GM19025 (cell line): Measurements from ENCODE around the gene TCP10L.
"Not testable (repeated sequence)": the region's sequence is repeated elsewhere in the genome, so short reads cannot be mapped to it uniquely, and the experiment has no call there.

Experiments used
- ATAC-seq: cut with Tn5 transposase; IDR thresholded peaks from one replicate; pipeline ENCODE4 v1.9.1; 2021; ENCODE audit warnings: mild to moderate bottlenecking, low read depth, moderate library complexity; ENCODE audit not compliant: unreplicated experiment

Gene TCP10L

GRCh38 chr21:32587651-32588050 is 2.3 kb upstream of the TCP10L start:
- no peak for ATAC-seq

DNA sequence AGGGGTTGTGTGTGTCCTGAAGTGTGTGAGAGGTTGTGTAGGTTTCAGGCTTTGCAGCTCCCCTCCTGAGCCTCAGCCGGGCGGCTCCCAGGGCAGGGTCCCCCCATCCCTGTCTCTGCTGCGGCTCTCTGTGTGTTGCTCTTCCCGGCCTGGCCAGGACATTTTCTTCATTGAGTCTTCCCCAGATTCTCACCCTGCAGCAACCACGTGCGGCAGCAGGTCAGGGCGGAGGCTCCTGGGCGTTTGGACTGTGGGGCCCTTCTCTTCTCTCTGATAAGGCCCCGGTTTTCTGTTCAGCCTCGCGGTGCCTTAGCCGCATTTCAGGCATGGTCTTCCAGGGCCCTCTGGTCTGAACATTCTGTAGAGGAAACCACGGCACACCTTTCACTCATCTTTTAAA is 1.8 kb upstream of the TCP10L start:
- no peak for ATAC-seq

GRCh38 chr21:32585970-32586369 is 647 bp upstream of the TCP10L start:
- no peak for ATAC-seq

DNA sequence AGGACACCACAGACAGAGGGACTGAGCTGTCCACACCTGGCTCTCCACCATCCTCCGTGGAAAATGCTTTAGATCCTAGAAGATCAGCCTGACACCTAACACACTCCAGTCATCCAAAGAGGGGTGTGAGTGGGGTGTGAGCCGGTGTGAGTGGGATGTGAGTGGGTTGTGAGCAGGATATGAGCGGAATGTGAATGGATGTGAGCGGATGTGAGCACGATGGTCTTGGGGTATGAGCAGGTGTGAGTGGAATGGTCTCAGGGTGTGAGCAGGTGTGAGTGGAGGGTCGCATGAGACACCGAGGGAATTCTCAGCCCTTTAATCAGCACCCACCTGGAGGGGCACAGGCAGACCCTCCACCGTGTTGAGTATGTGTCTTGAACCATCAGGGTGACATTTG is 851 bp downstream of the TCP10L start:
- ATAC-seq: no peak

DNA sequence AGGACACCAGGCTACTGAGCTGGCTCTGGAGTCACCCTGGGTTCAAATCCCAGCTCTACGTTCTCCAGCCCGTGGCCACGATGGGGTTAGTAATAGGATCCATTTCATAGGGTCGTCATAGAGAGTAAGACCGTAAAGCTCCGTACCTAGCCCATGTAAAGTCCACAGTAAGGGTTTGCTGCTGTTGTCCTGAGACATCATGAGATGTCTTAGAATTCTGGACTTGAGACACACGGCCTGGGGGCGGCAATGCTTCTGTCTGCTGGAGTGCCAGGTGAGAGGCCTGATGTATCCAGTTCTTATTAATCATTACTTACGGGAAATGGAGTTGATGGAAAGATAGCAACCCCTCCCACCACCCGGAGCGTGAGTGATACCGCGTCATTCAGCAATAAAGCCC is 3.6 kb downstream of the TCP10L start:
- ATAC-seq: no peak

- ATAC-seq: no peak
Observed at GRCh38 chr21:32580949-32581348, 4.4 kb downstream of the TCP10L start.

GRCh38 chr21:32578107-32578691 is 7.1 kb downstream of the TCP10L start:
- no peak for ATAC-seq

DNA sequence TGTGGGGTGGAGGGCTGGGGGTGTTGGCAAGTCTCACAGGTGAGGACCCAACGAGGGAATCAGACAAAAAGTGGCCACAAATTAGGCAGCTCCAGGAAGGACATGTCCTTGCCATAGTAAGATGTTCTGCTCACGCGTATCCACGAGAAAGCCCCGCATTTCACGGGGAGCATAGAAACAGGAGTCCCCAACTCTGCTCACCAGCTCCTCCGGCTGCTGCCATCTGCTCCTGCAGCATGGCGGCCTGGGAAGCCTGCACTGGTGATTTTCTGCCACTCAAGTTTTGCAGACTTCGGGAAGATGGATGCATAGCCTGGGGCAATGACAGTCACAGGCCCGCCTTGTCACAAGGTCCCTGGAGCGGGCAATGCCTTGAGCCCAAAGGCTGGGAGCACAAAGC is 9.3 kb downstream of the TCP10L start:
- no peak for ATAC-seq

- ATAC-seq: no peak
Observed at GRCh38 chr21:32574946-32575925, 10.1 kb downstream of the TCP10L start.

DNA sequence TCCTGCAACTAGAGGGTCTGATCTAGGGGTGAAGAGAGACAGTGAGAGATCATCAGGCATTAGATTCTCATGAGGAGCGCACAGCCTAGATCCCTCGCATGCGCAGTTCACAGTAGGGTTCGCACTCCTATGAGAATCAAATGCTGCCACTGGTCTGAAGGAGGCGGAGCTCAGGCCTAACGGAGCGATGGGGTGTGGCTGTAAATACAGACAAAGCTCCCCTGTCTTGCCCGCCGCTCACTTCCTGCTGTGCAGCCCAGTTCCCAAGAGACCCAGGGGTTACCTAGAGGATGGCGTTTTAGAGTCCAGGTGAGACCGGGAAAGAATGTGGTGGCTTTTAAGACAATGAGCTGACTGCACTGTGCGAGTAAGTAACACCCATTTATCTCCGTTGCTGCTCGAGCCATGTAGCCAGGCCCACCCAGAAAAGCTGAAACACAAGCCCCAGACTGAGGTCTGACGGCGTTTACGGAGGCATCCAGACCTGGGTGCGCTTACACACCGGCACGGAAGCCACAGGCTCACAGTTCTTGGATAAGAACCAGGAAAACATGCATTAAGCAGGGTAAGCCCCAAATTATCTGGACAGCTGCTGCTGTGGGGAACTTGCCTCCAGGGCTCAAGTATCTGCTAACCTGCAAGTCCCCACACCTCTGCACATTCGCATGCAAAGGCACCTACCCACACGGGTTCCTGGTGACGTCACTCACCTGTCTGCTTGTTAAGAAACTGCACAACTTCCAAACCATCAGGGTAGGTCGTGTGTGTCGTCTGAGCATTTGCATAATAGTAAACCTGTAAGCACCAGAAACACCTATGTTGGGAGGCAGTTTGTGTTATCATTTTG is 12.5 kb downstream of the TCP10L start:
- ATAC-seq: no peak

DNA sequence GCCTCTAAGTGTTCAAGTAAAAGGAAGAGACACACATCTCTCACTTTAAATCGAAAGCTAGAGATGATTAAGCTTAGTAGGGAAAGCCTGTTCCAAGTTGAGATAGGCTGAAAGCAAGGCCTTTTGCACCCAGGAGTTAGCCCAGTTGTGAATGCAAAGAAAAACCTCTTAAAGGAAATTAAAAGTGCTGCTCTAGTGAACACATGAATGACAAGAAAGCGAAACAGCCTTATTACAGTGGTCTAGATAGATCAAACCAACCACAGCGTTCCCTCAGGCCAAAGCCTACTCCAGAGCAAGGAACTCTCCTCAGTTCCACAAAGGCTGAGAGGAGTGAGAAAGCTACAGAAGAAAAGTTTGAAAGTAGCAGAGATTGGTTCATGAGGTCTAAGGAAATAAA is 14.9 kb downstream of the TCP10L start:
- ATAC-seq: no peak

DNA sequence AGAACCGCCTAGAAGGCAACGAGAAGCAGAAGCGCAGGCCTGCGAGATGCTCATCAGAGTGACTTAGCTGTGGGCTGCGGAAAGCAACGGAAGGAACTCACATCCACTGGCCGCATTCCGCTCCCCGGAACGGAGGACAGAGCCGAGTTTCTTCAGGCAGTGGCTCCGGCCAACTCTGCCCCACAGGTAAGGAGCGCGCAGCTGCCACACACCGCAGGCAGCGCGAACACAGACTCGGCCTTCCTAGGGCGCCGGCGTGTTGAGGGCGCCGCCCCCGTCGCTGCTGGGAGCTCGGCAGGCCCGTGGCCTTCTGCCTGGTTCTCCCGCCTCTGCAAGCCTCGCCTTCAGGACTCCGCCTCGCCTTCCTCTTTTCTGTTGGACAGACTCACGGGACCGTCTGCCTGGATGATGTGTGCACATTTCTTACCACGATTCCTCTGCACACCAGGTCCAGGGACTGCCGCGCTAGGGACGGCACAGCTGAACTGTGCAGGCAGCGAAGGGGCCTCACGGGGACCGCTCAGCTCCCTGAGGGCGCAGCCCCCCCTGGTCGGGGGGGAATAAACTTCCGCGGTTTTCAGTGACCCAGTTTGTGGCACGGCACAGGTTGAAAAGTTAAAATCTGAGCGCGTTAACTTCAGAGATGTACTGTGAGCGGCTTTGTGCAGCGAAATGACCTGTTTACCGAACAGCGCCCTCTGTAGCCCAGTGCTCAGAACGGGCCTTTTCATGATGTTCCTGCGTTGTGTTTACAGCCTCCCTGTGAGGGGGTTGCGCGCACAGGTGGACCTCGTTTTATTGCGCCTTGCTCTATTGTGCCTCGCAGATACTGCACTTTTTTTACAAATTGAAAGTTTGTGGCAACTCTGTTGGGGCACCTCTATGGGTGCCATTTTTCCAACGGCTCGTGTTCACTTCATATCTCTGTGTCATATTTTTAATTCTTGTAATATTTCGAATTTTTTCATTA is 15.8 kb downstream of the TCP10L start:
- peak; percentile 65 for ATAC-seq

DNA sequence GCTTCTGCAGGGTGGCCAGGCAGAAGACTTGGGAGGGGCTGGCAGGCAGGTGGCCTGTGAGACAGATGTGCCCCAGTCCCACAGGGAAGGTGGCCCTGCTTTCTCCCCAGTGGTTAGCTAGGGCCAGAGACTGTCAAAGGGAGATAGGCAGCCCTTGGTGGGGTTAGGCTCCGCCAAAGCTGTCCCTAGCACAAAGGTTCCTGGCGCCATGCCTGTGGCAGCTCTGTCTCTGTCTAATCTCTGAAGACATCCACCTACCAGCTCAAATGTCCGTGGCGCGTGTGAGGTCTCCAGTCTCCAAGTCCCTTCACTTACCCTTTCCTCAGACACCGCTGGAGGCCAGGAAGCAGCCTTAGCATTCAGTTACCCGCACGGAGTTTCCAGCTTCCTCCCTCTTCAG is 17.7 kb downstream of the TCP10L start:
- no peak for ATAC-seq

GRCh38 chr21:32566741-32567389 is 18.5 kb downstream of the TCP10L start:
- no peak for ATAC-seq

GRCh38 chr21:32565856-32566465 is 19.4 kb downstream of the TCP10L start:
- no peak for ATAC-seq

- no peak for ATAC-seq
Observed at GRCh38 chr21:32562915-32563314, 22.4 kb downstream of the TCP10L start.

DNA sequence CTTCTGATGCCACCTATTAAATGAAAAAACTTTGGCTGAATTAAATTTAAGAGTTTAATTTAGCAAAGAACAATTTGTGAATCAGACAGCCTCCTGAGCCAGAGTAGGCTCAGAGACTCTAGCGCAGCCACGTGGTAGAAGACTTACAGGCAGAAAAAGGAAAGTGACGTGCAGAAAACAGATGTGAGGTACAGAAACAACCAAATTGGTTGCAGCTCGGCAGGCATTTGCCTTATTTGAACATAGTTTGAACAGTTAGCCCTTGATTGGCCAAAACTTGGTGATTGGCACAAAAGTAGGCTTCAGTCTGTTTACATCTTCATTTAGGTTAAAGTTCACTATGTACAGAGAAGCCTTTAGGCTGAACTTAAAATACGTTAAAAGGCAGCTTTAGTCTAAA is 22.9 kb downstream of the TCP10L start:
- ATAC-seq: no peak

GRCh38 chr21:32561476-32561875 is 23.8 kb downstream of the TCP10L start:
- ATAC-seq: not testable (repeated sequence)

DNA sequence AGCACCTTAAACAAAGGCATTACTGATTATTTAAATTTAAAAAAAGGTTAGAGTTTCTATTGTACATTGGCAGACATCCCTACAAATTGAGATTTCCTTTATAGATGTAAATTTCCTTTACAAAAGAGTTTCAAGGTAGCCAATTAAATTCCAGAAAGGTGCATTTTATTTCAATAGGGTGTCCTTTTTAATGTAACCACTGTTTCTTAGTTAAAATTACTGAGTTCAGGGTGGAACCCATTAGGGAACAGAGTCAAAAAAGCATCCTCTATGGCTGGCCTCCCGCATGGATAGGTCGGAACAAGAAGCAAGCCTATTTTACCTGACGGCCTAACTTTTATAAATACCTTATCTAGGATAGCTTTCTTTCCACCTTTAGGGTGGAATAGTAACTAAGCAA is 24.4 kb downstream of the TCP10L start:
- ATAC-seq: no peak
